ENCODE data around the gene RAF1. TPM values are rescaled to one million over a fixed set of nuclear protein-coding genes. Genes with fewer than 3 reads are reported as not detected.
A peak's percentile ranks its signal among the peaks of the same experiment; 100 is the strongest.

The RAF1 gene
- total and polyA plus RNA-seq, 2 experiments from 2014 or later, result 39.5 to 123 TPM

- no peak for TF ChIP-seq STAT1 (IDR thresholded peaks at IDR 0.05; ENCODE audit: unreplicated experiment)
- TF ChIP-seq, protein P1, sequence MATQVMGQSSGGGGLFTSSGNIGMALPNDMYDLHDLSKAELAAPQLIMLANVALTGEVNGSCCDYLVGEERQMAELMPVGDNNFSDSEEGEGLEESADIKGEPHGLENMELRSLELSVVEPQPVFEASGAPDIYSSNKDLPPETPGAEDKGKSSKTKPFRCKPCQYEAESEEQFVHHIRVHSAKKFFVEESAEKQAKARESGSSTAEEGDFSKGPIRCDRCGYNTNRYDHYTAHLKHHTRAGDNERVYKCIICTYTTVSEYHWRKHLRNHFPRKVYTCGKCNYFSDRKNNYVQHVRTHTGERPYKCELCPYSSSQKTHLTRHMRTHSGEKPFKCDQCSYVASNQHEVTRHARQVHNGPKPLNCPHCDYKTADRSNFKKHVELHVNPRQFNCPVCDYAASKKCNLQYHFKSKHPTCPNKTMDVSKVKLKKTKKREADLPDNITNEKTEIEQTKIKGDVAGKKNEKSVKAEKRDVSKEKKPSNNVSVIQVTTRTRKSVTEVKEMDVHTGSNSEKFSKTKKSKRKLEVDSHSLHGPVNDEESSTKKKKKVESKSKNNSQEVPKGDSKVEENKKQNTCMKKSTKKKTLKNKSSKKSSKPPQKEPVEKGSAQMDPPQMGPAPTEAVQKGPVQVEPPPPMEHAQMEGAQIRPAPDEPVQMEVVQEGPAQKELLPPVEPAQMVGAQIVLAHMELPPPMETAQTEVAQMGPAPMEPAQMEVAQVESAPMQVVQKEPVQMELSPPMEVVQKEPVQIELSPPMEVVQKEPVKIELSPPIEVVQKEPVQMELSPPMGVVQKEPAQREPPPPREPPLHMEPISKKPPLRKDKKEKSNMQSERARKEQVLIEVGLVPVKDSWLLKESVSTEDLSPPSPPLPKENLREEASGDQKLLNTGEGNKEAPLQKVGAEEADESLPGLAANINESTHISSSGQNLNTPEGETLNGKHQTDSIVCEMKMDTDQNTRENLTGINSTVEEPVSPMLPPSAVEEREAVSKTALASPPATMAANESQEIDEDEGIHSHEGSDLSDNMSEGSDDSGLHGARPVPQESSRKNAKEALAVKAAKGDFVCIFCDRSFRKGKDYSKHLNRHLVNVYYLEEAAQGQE (IDR thresholded peaks at IDR 0.05; ENCODE audit: unreplicated experiment), result no peak
Measured at GRCh38 chr3:12628813-12629212, 35.1 kb downstream of the RAF1 start (continued).

DNA sequence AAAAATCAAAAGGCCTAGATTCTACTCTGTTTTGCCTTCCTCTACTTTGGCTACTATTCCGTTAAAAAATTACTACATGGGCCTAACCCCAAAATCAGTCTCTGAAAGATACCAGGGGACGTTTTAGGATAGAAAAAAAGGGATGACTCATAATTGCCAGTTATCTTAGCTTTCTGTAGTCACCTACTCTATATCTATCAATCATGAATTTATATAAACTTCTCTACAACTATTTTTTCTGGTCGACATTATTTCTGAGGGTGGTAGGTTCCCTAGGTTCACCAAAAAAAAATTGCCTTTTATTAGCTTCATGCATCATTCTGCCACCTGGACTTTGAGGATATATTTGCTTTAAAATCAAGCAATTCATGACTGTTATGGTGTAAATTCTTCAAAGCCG is 36.5 kb downstream of the RAF1 start:
- no peak overlapping the region for H2AFZ ChIP-seq
- Mint-ChIP-seq H3K9me3 (no peaks in the 10 kb centered on the region), H3K27ac (no peak overlapping the region), H3K4me3 (no peak overlapping the region), H3K27me3 (ENCODE audit: insufficient read depth, low read depth, poor library complexity) (peaks cover 4% of the 10 kb centered on the region), H3K36me3 (ENCODE audit: low read depth) (no peaks in the 10 kb centered on the region), H3K4me1 (peaks cover 9% of the 10 kb centered on the region)
- ATAC-seq, result no peak
- peaks cover 100% of the 10 kb centered on the region for H3K79me2 ChIP-seq (replicated peaks; ENCODE audit: insufficient read depth)
- H3K27ac ChIP-seq (ENCODE audit: low read depth), result peak overlapping the region; percentile 77; the same call in 1 of the 2 replicates
- no peaks in the 10 kb centered on the region for H3F3A ChIP-seq (replicated peaks; ENCODE audit: low read depth)
- H3K4me3 ChIP-seq, result no peak overlapping the region
- H3K4me2 ChIP-seq, result no peak overlapping the region
- no peaks in the 10 kb centered on the region for H3K9me2 ChIP-seq (ENCODE audit: insufficient read depth)
- no peak for DNase-seq (ENCODE audit: low spot score)
- H3K27me3 ChIP-seq (ENCODE audit: insufficient read depth), result no peaks in the 10 kb centered on the region
- no peaks in the 10 kb centered on the region for H3K36me3 ChIP-seq (ENCODE audit: insufficient read depth)
- H3K4me1 ChIP-seq (ENCODE audit: insufficient read depth), result no peaks in the 10 kb centered on the region; the same call in 1 of the 2 replicates
- H4K20me1 ChIP-seq (replicated peaks; ENCODE audit: insufficient read depth), result peaks cover 67% of the 10 kb centered on the region
- TF ChIP-seq ZNF331 (CRISPR knock-in tag; IDR thresholded peaks at IDR 0.05; ENCODE audit: low read depth) (no peak), JUNB (IDR thresholded peaks at IDR 0.05; ENCODE audit: unreplicated experiment) (no peak), EZH2phosphoT487 (IDR thresholded peaks at IDR 0.05; ENCODE audit: unreplicated experiment) (no peak), STAT1 (IDR thresholded peaks at IDR 0.05; ENCODE audit: unreplicated experiment) (no peak), ZNF114 (CRISPR knock-in tag; IDR thresholded peaks at IDR 0.05) (no peak), CREB1 (CRISPR knock-in tag; IDR thresholded peaks at IDR 0.05; ENCODE audit: low read depth) (no peak), ZNF462 (CRISPR knock-in tag; IDR thresholded peaks at IDR 0.05) (no peak)
- TF ChIP-seq, protein P2, sequence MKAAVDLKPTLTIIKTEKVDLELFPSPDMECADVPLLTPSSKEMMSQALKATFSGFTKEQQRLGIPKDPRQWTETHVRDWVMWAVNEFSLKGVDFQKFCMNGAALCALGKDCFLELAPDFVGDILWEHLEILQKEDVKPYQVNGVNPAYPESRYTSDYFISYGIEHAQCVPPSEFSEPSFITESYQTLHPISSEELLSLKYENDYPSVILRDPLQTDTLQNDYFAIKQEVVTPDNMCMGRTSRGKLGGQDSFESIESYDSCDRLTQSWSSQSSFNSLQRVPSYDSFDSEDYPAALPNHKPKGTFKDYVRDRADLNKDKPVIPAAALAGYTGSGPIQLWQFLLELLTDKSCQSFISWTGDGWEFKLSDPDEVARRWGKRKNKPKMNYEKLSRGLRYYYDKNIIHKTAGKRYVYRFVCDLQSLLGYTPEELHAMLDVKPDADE (IDR thresholded peaks at IDR 0.05), result no peak
- TF ChIP-seq, protein P1 (IDR thresholded peaks at IDR 0.05; ENCODE audit: unreplicated experiment), result no peak
